Keratinocyte (primary cell): ENCODE data around the gene ZNF561.

ENCODE experiments used
- EZH2 ChIP-seq: IDR thresholded peaks from one replicate; pipeline ENCODE4 v1.6.1; 2012; ENCODE audit warnings: inconsistent platforms, mild to moderate bottlenecking, low read length, moderate library complexity
- TF ChIP-seq, protein P1 (sequence below), 3 experiments: IDR thresholded peaks in 1 of 3; conservative IDR thresholded peaks in 1 of 3; optimal IDR thresholded peaks in 1 of 3; 2 replicates in 2 of 3; 3 replicates in 1 of 3; pipeline versions ENCODE3 to v1.5.1; 2011; ENCODE audit warnings: low read length in 3 of 3, mild to moderate bottlenecking in 3 of 3, moderate library complexity in 2 of 3, control low read depth in 1 of 3, inconsistent platforms in 1 of 3; ENCODE audit not compliant: insufficient read depth in 2 of 3; ENCODE audit errors: extremely low read depth in 1 of 3

DNA sequence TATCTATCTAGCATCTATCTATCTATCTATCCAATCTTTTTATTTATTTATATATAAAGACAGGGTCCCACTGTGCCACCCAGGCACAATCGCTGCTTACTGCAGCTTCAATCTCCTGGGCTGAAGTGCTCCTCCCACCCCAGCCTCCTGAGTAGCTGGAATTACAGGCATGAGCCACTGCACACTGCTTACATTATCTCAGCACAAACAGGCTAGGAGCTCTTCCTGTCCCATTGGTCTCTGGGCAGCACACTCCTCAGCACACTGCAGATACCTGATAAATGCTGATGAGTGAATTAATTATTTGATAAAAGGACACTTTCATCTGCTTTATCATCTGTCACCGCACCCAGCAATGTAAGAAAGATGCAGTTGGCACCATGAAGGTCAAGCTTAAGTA is 37.7 kb upstream of the ZNF561 start:
- TF ChIP-seq EZH2: no peak
- TF ChIP-seq, protein P1, sequence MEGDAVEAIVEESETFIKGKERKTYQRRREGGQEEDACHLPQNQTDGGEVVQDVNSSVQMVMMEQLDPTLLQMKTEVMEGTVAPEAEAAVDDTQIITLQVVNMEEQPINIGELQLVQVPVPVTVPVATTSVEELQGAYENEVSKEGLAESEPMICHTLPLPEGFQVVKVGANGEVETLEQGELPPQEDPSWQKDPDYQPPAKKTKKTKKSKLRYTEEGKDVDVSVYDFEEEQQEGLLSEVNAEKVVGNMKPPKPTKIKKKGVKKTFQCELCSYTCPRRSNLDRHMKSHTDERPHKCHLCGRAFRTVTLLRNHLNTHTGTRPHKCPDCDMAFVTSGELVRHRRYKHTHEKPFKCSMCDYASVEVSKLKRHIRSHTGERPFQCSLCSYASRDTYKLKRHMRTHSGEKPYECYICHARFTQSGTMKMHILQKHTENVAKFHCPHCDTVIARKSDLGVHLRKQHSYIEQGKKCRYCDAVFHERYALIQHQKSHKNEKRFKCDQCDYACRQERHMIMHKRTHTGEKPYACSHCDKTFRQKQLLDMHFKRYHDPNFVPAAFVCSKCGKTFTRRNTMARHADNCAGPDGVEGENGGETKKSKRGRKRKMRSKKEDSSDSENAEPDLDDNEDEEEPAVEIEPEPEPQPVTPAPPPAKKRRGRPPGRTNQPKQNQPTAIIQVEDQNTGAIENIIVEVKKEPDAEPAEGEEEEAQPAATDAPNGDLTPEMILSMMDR (optimal IDR thresholded peaks at IDR 0.05 in 1 of 3, IDR thresholded peaks at IDR 0.05 in 1 of 3, conservative IDR thresholded peaks at IDR 0.05 in 1 of 3; ENCODE audit: extremely low read depth in 1 of 3, insufficient read depth in 2 of 3, low read length in 3 of 3): no peak
